ENCODE data around the gene JPT1. TPM values are rescaled to one million over a fixed set of nuclear protein-coding genes. Genes with fewer than 3 reads are reported as not detected.
"Not testable (repeated sequence)": the region's sequence is repeated elsewhere in the genome, so short reads cannot be mapped to it uniquely, and the experiment has no call there.

JPT1 gene
- total and polyA plus RNA-seq, 8 donors, result 7.5 to 33.1 (median 17.5) TPM

DNA sequence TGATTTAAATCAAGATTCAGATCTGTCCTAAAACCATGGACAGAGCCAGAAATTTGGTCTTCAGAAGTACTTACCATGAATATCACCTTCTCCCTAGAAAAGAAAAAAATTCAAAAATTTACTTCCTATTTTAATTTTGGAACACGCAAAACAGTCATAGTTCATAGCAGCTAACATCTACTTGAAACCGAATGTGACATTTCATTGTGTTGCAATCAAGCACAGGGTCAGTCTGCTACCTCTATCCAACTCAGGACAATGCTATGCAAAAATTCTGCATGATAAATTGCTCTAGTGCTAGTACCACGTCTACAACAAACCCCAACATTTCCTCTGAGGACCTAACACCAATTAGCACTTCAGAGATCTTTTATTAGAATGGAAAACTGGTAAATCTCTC, 7.7 kb downstream of the JPT1 start:
- no peak for FAIRE-seq
- H3K4me1 ChIP-seq, result peaks cover 0 to 5% (median 0%) of the 10 kb centered on the region in 3 donors
- no peak for ATAC-seq
- DNase-seq, result no peak
- no peaks in the 10 kb centered on the region for H3K9me3 ChIP-seq
- H3K27ac ChIP-seq, result no peak overlapping the region
- no peak overlapping the region for H3K4me3 ChIP-seq
- intact Hi-C loops (cut with DNase I), result no loop called here
- H3K36me3 ChIP-seq, result no peaks in the 10 kb centered on the region
- WGBS, 2 donors, result 79 to 80% methylated on average over 3 of the region's 3 CpGs
- TF ChIP-seq CTCF (IDR thresholded peaks at IDR 0.05), result no peak
- no peaks in the 10 kb centered on the region for H3K27me3 ChIP-seq

- WGBS, 2 donors, result 85 to 89% methylated on average over 11 of the region's 11 CpGs
- Histone ChIP-seq H3K36me3 (no peaks in the 10 kb centered on the region), H3K4me3 (no peak overlapping the region), H3K4me1 (peaks cover 0 to 5% (median 0%) of the 10 kb centered on the region in 3 donors), H3K9me3 (no peaks in the 10 kb centered on the region), H3K27me3 (no peaks in the 10 kb centered on the region), H3K27ac (no peak overlapping the region)
- DNase-seq (peak in 2 of 6 donors; percentile 13 to 20), ATAC-seq (peak in 1 of 4 donors; percentile 73), FAIRE-seq (no peak)
- intact Hi-C loops (cut with DNase I), result no loop called here
- TF ChIP-seq CTCF (IDR thresholded peaks at IDR 0.05), result no peak
Observed at GRCh38 chr17:75144816-75145512, 9.3 kb downstream of the JPT1 start.

DNA sequence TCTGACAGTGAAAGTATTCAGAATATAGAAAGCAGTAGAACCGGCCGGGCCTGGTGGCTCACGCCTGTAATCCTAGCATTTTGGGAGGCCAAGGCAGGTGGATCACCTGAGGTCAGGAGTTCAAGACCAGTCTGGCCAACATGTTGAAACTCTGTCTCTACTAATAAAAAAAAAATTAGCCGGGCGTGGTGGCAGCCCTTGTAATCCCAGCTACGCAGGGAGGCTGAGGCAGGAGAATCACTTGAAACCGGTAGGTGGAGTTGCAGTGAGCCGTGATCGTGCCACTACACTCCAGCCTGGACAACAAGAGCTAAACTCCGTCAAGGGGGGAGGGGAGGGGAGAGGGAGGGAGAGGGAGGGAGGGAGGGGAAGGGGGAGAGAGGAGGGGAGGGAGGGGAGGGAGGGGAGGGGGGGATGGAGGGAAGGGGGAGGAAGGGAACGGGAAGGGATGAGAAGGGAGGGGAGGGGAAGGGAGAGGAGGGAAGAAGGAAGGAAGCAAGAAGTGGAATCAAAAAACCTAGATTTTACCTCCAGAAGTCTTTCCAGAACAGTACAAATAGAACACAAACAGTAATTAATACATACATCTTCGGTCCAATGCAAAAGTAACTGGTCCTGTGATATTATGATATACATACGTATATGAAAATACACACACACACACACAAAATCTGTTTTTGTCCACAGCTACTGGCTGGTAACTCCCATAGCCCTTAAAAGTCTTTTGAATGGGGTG, 11.9 kb downstream of the JPT1 start:
- no peak for DNase-seq
- no peaks in the 10 kb centered on the region for H3K27me3 ChIP-seq
- H3K36me3 ChIP-seq, result no peaks in the 10 kb centered on the region
- no peak overlapping the region for H3K27ac ChIP-seq
- no peaks in the 10 kb centered on the region for H3K4me1 ChIP-seq
- H3K9me3 ChIP-seq, result no peaks in the 10 kb centered on the region
- intact Hi-C loops (cut with DNase I), result no loop called here
- no peak for ATAC-seq
- WGBS, 2 donors, result 90 to 95% methylated on average over 12 of the region's 13 CpGs
- no peak for TF ChIP-seq CTCF (IDR thresholded peaks at IDR 0.05)
- no peak overlapping the region for H3K4me3 ChIP-seq
- FAIRE-seq, result no peak

GRCh38 chr17:75138519-75138918, 15.8 kb downstream of the JPT1 start:
- WGBS, 2 donors, result 87 to 91% methylated on average over 5 of the region's 5 CpGs
- ATAC-seq (no peak), DNase-seq (no peak), FAIRE-seq (no peak)
- no peaks in the 10 kb centered on the region for H3K9me3 ChIP-seq
- no peaks in the 10 kb centered on the region for H3K4me1 ChIP-seq
- intact Hi-C loops (cut with DNase I), result no loop called here
- H3K27ac ChIP-seq, result no peak overlapping the region
- no peak for TF ChIP-seq CTCF (IDR thresholded peaks at IDR 0.05)
- no peaks in the 10 kb centered on the region for H3K36me3 ChIP-seq
- H3K27me3 ChIP-seq, result no peaks in the 10 kb centered on the region
- H3K4me3 ChIP-seq, result no peak overlapping the region

- ATAC-seq; intact Hi-C loops (cut with DNase I); H3K36me3 ChIP-seq; H3K27ac ChIP-seq; H3K27me3 ChIP-seq; H3K9me3 ChIP-seq; FAIRE-seq; H3K4me1 ChIP-seq; DNase-seq; H3K4me3 ChIP-seq: not testable (repeated sequence)
- WGBS, 2 donors, result 88 to 94% methylated on average over 9 of the region's 9 CpGs
Observed at GRCh38 chr17:75137762-75138161, 16.6 kb downstream of the JPT1 start.

Data from pancreas (tissue), 10 donors.